Activated CD8-positive, alpha-beta memory T cell treated with anti-CD3 and anti-CD28 coated beads, Interleukin-2, amount 50 U/mL, for 24 hours (primary cell): ENCODE results near the gene B4GALT1.

Experiments used
- DNase-seq: peaks from one replicate; pipeline ENCODE4 v3.0.0-alpha.2; 2020; ENCODE audit errors: extremely low read depth

B4GALT1 gene

GRCh38 chr9:33140401-33141360, 26.5 kb downstream of the B4GALT1 start:
- DNase-seq: no peak

GRCh38 chr9:33139421-33140228, 27.5 kb downstream of the B4GALT1 start:
- no peak for DNase-seq

- DNase-seq: no peak
Observed at GRCh38 chr9:33138768-33139167, 28.4 kb downstream of the B4GALT1 start.

GRCh38 chr9:33137781-33138264, 29.3 kb downstream of the B4GALT1 start:
- no peak for DNase-seq

- DNase-seq: no peak
Observed at GRCh38 chr9:33136721-33137670, 30.1 kb downstream of the B4GALT1 start.

GRCh38 chr9:33135470-33135958, 31.6 kb downstream of the B4GALT1 start:
- DNase-seq: no peak

- no peak for DNase-seq
Observed at GRCh38 chr9:33135031-33135461, 32.1 kb downstream of the B4GALT1 start.

- DNase-seq: no peak
Observed at GRCh38 chr9:33133186-33133585, 34.0 kb downstream of the B4GALT1 start.

GRCh38 chr9:33131790-33132772, 35.1 kb downstream of the B4GALT1 start:
- DNase-seq: no peak

GRCh38 chr9:33130961-33131789, 36.0 kb downstream of the B4GALT1 start:
- DNase-seq: no peak

- DNase-seq: no peak
Observed at GRCh38 chr9:33129886-33130881, 37.0 kb downstream of the B4GALT1 start.

- DNase-seq: no peak
Observed at GRCh38 chr9:33129251-33129885, 37.8 kb downstream of the B4GALT1 start.

- no peak for DNase-seq
Observed at GRCh38 chr9:33128570-33128969, 38.6 kb downstream of the B4GALT1 start.

GRCh38 chr9:33127881-33128280, 39.3 kb downstream of the B4GALT1 start:
- no peak for DNase-seq

GRCh38 chr9:33125871-33126823, 41.0 kb downstream of the B4GALT1 start:
- DNase-seq: no peak

GRCh38 chr9:33125461-33125860, 41.7 kb downstream of the B4GALT1 start:
- no peak for DNase-seq
